Superior temporal gyrus (tissue), 1 donor: ENCODE data around the gene NME7.
"Not testable (repeated sequence)": the region's sequence is repeated elsewhere in the genome, so short reads cannot be mapped to it uniquely, and the experiment has no call there.

Source experiments
- DNase-seq: peaks from one replicate; pipeline ENCODE4 v3.0.0-alpha.2; 2016; ENCODE audit errors: extremely low spot score

NME7 gene

GRCh38 chr1:169367686-169368405 is at the start of gene NME7, which contains the start of gene BLZF1:
NME7 (minus strand) TSS chr1:169367797; CDS start chr1:169367710, 87 bp downstream.
BLZF1 (plus strand) TSS chr1:169368195; CDS start chr1:169369523, 1,328 bp downstream.
- DNase-seq: peak; percentile 99

GRCh38 chr1:169414952-169415351 is 47.4 kb upstream of the NME7 start:
- DNase-seq: no peak

- not testable (repeated sequence) for DNase-seq
These were observed 40.7 kb upstream of the NME7 start for GRCh38 chr1:169408340-169408739.

- DNase-seq: not testable (repeated sequence)
These were observed 35.0 kb upstream of the NME7 start for GRCh38 chr1:169402578-169402977.

- DNase-seq: no peak
These were observed 28.4 kb upstream of the NME7 start for GRCh38 chr1:169395955-169396354.

GRCh38 chr1:169392406-169392805 is 24.8 kb upstream of the NME7 start:
- DNase-seq: no peak

- no peak for DNase-seq
These were observed 22.7 kb upstream of the NME7 start for GRCh38 chr1:169390303-169390702.

- no peak for DNase-seq
These were observed 19.8 kb upstream of the NME7 start for GRCh38 chr1:169387399-169387798.

GRCh38 chr1:169383449-169383848 is 15.9 kb upstream of the NME7 start:
- DNase-seq: no peak

- DNase-seq: no peak
These were observed 13.6 kb upstream of the NME7 start for GRCh38 chr1:169381162-169381561.

GRCh38 chr1:169371404-169371803 is 3.8 kb upstream of the NME7 start:
- DNase-seq: no peak

- no peak for DNase-seq
These were observed 791 bp upstream of the NME7 start for GRCh38 chr1:169368406-169368769.

- DNase-seq: no peak
These were observed 406 bp downstream of the NME7 start for GRCh38 chr1:169367096-169367685.

GRCh38 chr1:169364948-169365347 is 2.6 kb downstream of the NME7 start:
- DNase-seq: no peak

GRCh38 chr1:169363046-169363730 is 4.4 kb downstream of the NME7 start:
- DNase-seq: no peak

- DNase-seq: no peak
These were observed 6.3 kb downstream of the NME7 start for GRCh38 chr1:169361281-169361680.

GRCh38 chr1:169360415-169360814 is 7.2 kb downstream of the NME7 start:
- DNase-seq: no peak

GRCh38 chr1:169348383-169349036 is 19.1 kb downstream of the NME7 start:
- peak; percentile 94 for DNase-seq

GRCh38 chr1:169347688-169348382 is 19.8 kb downstream of the NME7 start:
- no peak for DNase-seq

GRCh38 chr1:169346036-169346589 is 21.5 kb downstream of the NME7 start:
- no peak for DNase-seq

- no peak for DNase-seq
These were observed 22.1 kb downstream of the NME7 start for GRCh38 chr1:169345511-169345910.
